ENCODE results near the gene VPS26C. TPM values are rescaled to one million over a fixed set of nuclear protein-coding genes. Genes with fewer than 3 reads are reported as not detected.

VPS26C gene
- total and polyA plus RNA-seq, 10 of the 15 experiments (the other 5 are each of a cell fraction or from before 2014, with no cell fraction given): 32.5 to 65.1 (median 48.0) TPM

DNA sequence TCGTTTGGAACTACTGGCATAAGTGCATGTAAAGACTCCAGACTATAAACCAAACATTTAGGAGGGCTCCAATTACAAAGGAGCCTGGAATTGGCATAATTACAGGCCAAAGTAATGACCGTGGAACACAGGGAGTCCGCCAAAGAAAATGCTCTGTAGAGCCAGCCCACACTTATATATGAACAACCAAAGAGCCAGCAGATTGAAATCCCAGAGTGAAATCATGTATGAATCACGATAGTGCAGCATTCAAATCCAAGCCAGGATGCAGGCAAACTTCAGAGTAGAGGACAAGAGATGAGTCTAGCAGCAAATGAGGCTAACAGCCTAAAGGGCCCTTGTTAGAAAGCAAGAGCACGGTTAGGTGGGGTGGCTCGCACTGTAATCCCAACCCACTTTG lies 13.1 kb downstream of the VPS26C start:
- H3K9me3 ChIP-seq (replicated peaks; ENCODE audit: control insufficient read depth, insufficient read depth, low read length): no peaks in the 10 kb centered on the region
- ATAC-seq (no peak), FAIRE-seq (no peak), DNase-seq (ENCODE audit: low read depth, low spot score) (no peak)
- H3K4me2 ChIP-seq (ENCODE audit: control insufficient read depth, insufficient read depth): no peak overlapping the region
- intact Hi-C loops (cut with micrococcal nuclease; ENCODE audit: unreplicated experiment) (loop anchor here (10.0 kb wide), 1 partner anchor 289 kb away; the partner anchor contains the start of gene HLCS), in situ Hi-C loops (cut with MboI) (loop anchor here (10.0 kb wide), 1 partner anchor 1011 kb away; no protein-coding TSS in a partner anchor)
- H3K27ac ChIP-seq (ENCODE audit: control insufficient read depth, insufficient read depth): no peak overlapping the region
- ChIA-PET POLR2A (no interaction called here), RAD21 (ENCODE audit: unreplicated experiment) (interaction anchor here (5.5 kb wide), 1 partner anchor 13 kb away, joined by 34 read pairs; the partner anchor contains the start of gene VPS26C), SMC1A (ENCODE audit: uncharacterized antibody, unreplicated experiment) (interaction anchor here (0.9 to 5.5 kb wide), 5 partner anchors 12 to 117 kb away, joined by 3 to 34 read pairs (median 3); no protein-coding TSS in a partner anchor), CTCF (interaction anchor here (1.8 to 1.9 kb wide), 2 partner anchors 8 to 13 kb away, joined by 4 to 7 read pairs; partner anchors contain the start of gene VPS26C)
- no peaks in the 10 kb centered on the region for H3K27me3 ChIP-seq (replicated peaks in 1 of 2; ENCODE audit: control insufficient read depth in 2 of 2, insufficient read depth in 2 of 2, low read length in 1 of 2)
- H3K36me3 ChIP-seq (ENCODE audit: control insufficient read depth in 2 of 2, insufficient read depth in 2 of 2, low read length in 1 of 2): no peaks in the 10 kb centered on the region
- no TSS peak for BruUV-seq (replicated peaks)
- H3K9ac ChIP-seq (ENCODE audit: control insufficient read depth, insufficient read depth, low read length): no peak overlapping the region
- H3K4me1 ChIP-seq (ENCODE audit: control insufficient read depth, insufficient read depth, low read length): peaks cover 9% of the 10 kb centered on the region; the same call in 1 of the 2 replicates
- TF ChIP-seq, protein P1, sequence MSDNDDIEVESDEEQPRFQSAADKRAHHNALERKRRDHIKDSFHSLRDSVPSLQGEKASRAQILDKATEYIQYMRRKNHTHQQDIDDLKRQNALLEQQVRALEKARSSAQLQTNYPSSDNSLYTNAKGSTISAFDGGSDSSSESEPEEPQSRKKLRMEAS (IDR thresholded peaks at IDR 0.05; ENCODE audit: low read depth, low read length): no peak
- TF ChIP-seq, protein P2, sequence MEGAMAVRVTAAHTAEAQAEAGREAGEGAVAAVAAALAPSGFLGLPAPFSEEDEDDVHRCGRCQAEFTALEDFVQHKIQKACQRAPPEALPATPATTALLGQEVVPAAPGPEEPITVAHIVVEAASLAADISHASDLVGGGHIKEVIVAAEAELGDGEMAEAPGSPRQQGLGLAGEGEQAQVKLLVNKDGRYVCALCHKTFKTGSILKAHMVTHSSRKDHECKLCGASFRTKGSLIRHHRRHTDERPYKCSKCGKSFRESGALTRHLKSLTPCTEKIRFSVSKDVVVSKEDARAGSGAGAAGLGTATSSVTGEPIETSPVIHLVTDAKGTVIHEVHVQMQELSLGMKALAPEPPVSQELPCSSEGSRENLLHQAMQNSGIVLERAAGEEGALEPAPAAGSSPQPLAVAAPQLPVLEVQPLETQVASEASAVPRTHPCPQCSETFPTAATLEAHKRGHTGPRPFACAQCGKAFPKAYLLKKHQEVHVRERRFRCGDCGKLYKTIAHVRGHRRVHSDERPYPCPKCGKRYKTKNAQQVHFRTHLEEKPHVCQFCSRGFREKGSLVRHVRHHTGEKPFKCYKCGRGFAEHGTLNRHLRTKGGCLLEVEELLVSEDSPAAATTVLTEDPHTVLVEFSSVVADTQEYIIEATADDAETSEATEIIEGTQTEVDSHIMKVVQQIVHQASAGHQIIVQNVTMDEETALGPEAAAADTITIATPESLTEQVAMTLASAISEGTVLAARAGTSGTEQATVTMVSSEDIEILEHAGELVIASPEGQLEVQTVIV (IDR thresholded peaks at IDR 0.05; ENCODE audit: borderline replicate concordance, partially characterized antibody): no peak
- TF ChIP-seq RUNX3 (IDR thresholded peaks at IDR 0.05; ENCODE audit: low read length): no peak
- no peak for TF ChIP-seq JUND (IDR thresholded peaks at IDR 0.05; ENCODE audit: low read depth, low read length)
- TF ChIP-seq YBX1 (IDR thresholded peaks at IDR 0.05): no peak
- no peak for TF ChIP-seq RAD21 (IDR thresholded peaks at IDR 0.05; ENCODE audit: insufficient read depth, low read depth, low read length)
- no peak for TF ChIP-seq CEBPB (IDR thresholded peaks at IDR 0.05; ENCODE audit: borderline replicate concordance in 1 of 2, low read depth in 2 of 2, low read length in 2 of 2)
- TF ChIP-seq BACH1 (IDR thresholded peaks at IDR 0.05; ENCODE audit: borderline replicate concordance): no peak
- no peak for TF ChIP-seq CREB1 (IDR thresholded peaks at IDR 0.05; ENCODE audit: low read depth)
- TF ChIP-seq WRNIP1 (IDR thresholded peaks at IDR 0.05; ENCODE audit: borderline replicate concordance, low read depth, low read length): no peak
- no peak for TF ChIP-seq RFX5 (IDR thresholded peaks at IDR 0.05; ENCODE audit: low read depth, low read length)
- TF ChIP-seq SIX5 (IDR thresholded peaks at IDR 0.05; ENCODE audit: low read depth, low read length, severe bottlenecking): no peak
- TF ChIP-seq RBBP5 (conservative IDR thresholded peaks at IDR 0.05): no peak
- peaks cover 38% of the 10 kb centered on the region for H3K79me2 ChIP-seq (ENCODE audit: control insufficient read depth, insufficient read depth, low read length)
- WGBS (ENCODE audit: insufficient coverage, insufficient replicate concordance, low lambda C conversion rate, missing lambda C conversion rate): 97% methylated on average over 6 of the region's 6 CpGs
- H2AFZ ChIP-seq (ENCODE audit: control insufficient read depth, low read depth, low read length): no peak overlapping the region
- H3K4me3 ChIP-seq: no peak overlapping the region
- H4K20me1 ChIP-seq (ENCODE audit: control insufficient read depth, insufficient read depth): no peaks in the 10 kb centered on the region
